Lung (tissue), 12 donors: ENCODE data around the gene RAD54L2. TPM values are rescaled to one million over a fixed set of nuclear protein-coding genes. Genes with fewer than 3 reads are reported as not detected.
A peak's percentile ranks its signal among the peaks of the same experiment; 100 is the strongest.

Source experiments
- ATAC-seq: fragments of 200-7000 bp; cut with Tn5 transposase; one replicate; pipeline ENCODE4 v1.9.1; 2020; ENCODE audit warnings: moderate number of reproducible peaks; ENCODE audit not compliant: insufficient read depth, low FRiP score
- DNase-seq, 3 donors: peaks; one replicate each; pipeline ENCODE4 v3.0.0-alpha.2; 2013 to 2017
- H3K27ac ChIP-seq, 2 donors: one replicate each; pipeline ENCODE4 v1.5.1; 2013; ENCODE audit warnings: mild to moderate bottlenecking in 2 of 2, moderate library complexity in 2 of 2, control low read depth in 1 of 2, inconsistent platforms in 1 of 2, low read depth in 1 of 2, low read length in 1 of 2
- H3K27me3 ChIP-seq, 3 donors: one replicate each; pipeline ENCODE4 v1.5.1; 2013; ENCODE audit warnings: low read length in 2 of 3; ENCODE audit not compliant: control insufficient read depth in 3 of 3, insufficient read depth in 3 of 3
- H3K36me3 ChIP-seq, 4 donors: one replicate each; pipeline ENCODE4 v1.5.1; 2013; ENCODE audit warnings: low read length in 4 of 4, mild to moderate bottlenecking in 1 of 4, moderate library complexity in 1 of 4; ENCODE audit not compliant: control insufficient read depth in 4 of 4, insufficient read depth in 4 of 4
- H3K4me1 ChIP-seq, 5 donors: one replicate each; pipeline ENCODE4 v1.5.1; 2013; ENCODE audit warnings: low read length in 5 of 5, mild to moderate bottlenecking in 2 of 5, moderate library complexity in 1 of 5; ENCODE audit not compliant: control insufficient read depth in 5 of 5, insufficient read depth in 5 of 5
- H3K4me3 ChIP-seq: one replicate; pipeline ENCODE4 v1.5.1; 2013; ENCODE audit warnings: mild to moderate bottlenecking, control low read depth, moderate library complexity
- H3K9ac ChIP-seq, 2 donors: one replicate each; pipeline ENCODE4 v1.5.1; 2013; ENCODE audit warnings: low read length in 2 of 2, control low read depth in 1 of 2; ENCODE audit not compliant: insufficient read depth in 1 of 2
- H3K9me3 ChIP-seq, 4 donors: one replicate each; pipeline ENCODE4 v1.5.1; 2013; ENCODE audit warnings: low read length in 3 of 4, mild to moderate bottlenecking in 1 of 4, moderate library complexity in 1 of 4; ENCODE audit not compliant: control insufficient read depth in 4 of 4, insufficient read depth in 3 of 4
- WGBS, 2 donors: extraction: QIAGEN DNeasy Blood & Tissue Kit; methylation state at CpG; one replicate each; pipeline ENCODE4 v1.1.7; 2013; 5-methylcytosine and 5-hydroxymethylcytosine counted together
- polyA plus RNA-seq, 2 donors: library from polyadenylated mRNA; stranded (reverse); fragments of 200-250 nt; gene quantifications; one replicate each; pipeline ENCODE4 v1.2.1, GENCODE V29; 2013
- total RNA-seq, 2 donors: library from RNA; depleted of rRNA in 1 of 2; stranded (reverse); fragments of >200 nt in 1 of 2; gene quantifications; one replicate each; pipeline ENCODE4 v1.2.1, GENCODE V29; 2014 to 2021
- TF ChIP-seq, protein P1 (sequence below): IDR thresholded peaks from 2 replicates; pipeline ENCODE4 v1.5.1; 2012; ENCODE audit warnings: mild to moderate bottlenecking; ENCODE audit errors: control extremely low read depth, extremely low read depth
- donor health status: control.
- donor health status: control.
- donor health status: Bipolar disorder and iron deficiency.
- donor health status: healthy.
- donor health status: DM: yes; HTN: yes; CAD: no.

The RAD54L2 gene
- total and polyA plus RNA-seq, 4 donors, result 3.6 to 30.6 (median 15.2) TPM

DNA sequence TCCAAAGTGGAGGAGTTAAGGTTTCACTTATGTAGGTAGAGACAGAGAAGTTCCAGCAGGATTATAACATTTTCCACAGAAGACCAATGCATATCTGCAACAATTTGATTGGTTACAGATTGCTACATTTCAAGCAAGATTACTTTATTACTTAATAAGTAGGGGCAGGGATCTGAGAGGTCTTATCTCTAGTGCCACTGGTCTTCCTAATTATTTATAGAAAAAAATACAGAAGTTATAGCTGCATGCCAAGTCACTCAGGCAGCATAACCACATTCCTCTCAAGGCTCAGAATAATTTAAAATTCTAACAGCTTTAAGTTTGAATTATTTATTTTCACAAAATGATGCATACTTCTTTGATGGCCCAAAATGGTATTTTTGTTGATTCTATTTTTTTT lies 30.5 kb downstream of the RAD54L2 start:
- Histone ChIP-seq H3K36me3 (peaks cover 0 to 4% (median 0%) of the 10 kb centered on the region in 4 donors), H3K4me1 (peaks cover 0 to 19% (median 4%) of the 10 kb centered on the region in 5 donors), H3K9me3 (no peaks in the 10 kb centered on the region), H3K27me3 (no peaks in the 10 kb centered on the region), H3K4me3 (no peak overlapping the region), H3K9ac (no peak overlapping the region), H3K27ac (no peak overlapping the region)
- TF ChIP-seq, protein P1, sequence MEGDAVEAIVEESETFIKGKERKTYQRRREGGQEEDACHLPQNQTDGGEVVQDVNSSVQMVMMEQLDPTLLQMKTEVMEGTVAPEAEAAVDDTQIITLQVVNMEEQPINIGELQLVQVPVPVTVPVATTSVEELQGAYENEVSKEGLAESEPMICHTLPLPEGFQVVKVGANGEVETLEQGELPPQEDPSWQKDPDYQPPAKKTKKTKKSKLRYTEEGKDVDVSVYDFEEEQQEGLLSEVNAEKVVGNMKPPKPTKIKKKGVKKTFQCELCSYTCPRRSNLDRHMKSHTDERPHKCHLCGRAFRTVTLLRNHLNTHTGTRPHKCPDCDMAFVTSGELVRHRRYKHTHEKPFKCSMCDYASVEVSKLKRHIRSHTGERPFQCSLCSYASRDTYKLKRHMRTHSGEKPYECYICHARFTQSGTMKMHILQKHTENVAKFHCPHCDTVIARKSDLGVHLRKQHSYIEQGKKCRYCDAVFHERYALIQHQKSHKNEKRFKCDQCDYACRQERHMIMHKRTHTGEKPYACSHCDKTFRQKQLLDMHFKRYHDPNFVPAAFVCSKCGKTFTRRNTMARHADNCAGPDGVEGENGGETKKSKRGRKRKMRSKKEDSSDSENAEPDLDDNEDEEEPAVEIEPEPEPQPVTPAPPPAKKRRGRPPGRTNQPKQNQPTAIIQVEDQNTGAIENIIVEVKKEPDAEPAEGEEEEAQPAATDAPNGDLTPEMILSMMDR, result no peak
- no peak for DNase-seq
- ATAC-seq, result no peak

DNA sequence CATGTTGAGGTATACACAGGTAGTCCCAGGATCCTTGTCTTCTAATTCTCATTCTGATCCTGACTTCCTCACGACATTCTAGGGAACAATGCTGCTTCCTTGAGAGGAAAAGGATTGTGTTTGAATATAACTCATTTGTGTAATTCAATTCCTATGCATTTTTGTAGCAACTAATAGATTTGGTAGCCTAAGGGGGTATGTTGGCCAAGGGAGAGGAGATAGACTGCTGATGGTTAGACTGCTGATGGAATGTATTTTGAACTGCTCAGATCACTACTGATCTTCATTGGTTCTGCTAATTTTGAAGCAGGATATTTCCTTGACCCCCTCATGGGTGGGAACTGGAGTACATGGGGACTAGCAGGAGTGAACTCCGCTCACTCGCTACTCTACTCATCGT lies 39.7 kb downstream of the RAD54L2 start:
- ATAC-seq, result no peak
- no peak overlapping the region for H3K9ac ChIP-seq
- WGBS, 2 donors, result 93 to 94% methylated on average over 4 of the region's 4 CpGs
- no peak for DNase-seq
- H3K4me3 ChIP-seq, result no peak overlapping the region
- peaks cover 0 to 4% (median 0%) of the 10 kb centered on the region in 5 donors for H3K4me1 ChIP-seq
- peaks cover 0 to 8% (median 6%) of the 10 kb centered on the region in 4 donors for H3K36me3 ChIP-seq
- no peaks in the 10 kb centered on the region for H3K9me3 ChIP-seq
- H3K27ac ChIP-seq, result no peak overlapping the region
- TF ChIP-seq, protein P1, result no peak
- H3K27me3 ChIP-seq, result no peaks in the 10 kb centered on the region

DNA sequence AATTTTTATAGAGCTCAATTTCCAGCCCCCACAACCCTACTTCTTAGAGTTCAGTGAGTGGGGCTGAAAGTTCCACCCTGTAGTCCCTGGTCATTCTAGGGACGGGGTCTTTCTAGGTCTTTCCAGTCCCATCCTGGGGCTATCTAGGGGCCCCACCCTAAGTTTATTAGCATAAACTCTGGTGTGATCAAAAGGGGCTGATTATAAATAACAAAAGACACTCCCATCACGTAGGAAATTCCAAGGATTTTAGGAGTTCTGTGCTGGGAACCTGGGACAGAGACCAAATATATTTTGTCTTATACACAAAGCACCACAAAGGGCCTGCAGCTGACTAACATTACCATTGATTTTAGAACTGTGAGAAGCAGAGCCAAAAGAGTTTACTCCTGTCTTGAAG lies 41.9 kb downstream of the RAD54L2 start:
- Histone ChIP-seq H3K36me3 (peaks cover 0 to 7% (median 6%) of the 10 kb centered on the region in 4 donors), H3K4me1 (peaks cover 0 to 6% (median 0%) of the 10 kb centered on the region in 5 donors), H3K4me3 (no peak overlapping the region), H3K9ac (no peak overlapping the region), H3K27ac (no peak overlapping the region), H3K9me3 (no peaks in the 10 kb centered on the region), H3K27me3 (no peaks in the 10 kb centered on the region)
- 75 to 93% methylated on average over 2 of the region's 2 CpGs for WGBS, 2 donors
- DNase-seq (no peak), ATAC-seq (no peak)
- TF ChIP-seq, protein P1, result no peak

DNA sequence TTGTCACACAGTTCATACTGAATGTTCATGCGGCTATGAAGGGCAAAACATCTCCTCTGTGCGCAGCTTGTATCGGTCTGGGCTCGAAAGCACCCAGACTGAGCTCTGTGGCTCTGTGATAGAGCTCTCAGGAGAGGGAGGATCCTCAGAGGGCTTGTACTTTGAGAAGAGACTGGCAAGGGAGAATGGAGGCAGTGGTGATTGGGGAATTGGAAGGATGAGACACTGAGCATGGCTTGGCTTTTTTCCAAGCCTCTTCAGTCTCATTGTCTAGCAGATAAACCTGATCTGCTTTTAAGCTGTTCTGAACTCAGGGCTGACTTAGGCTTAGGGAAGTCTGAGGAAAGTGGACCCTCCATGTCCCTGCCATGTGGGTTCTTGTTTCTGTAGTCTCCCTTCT lies 43.0 kb downstream of the RAD54L2 start:
- Histone ChIP-seq H3K36me3 (peaks cover 0 to 7% (median 6%) of the 10 kb centered on the region in 4 donors), H3K4me3 (no peak overlapping the region), H3K27me3 (no peaks in the 10 kb centered on the region), H3K27ac (no peak overlapping the region), H3K9me3 (no peaks in the 10 kb centered on the region), H3K4me1 (peaks cover 0 to 6% (median 0%) of the 10 kb centered on the region in 5 donors), H3K9ac (no peak overlapping the region)
- TF ChIP-seq, protein P1, result no peak
- peak in 1 of 3 donors; percentile 13 for DNase-seq
- 96 to 97% methylated on average over 4 of the region's 4 CpGs for WGBS, 2 donors
- ATAC-seq, result no peak
